BLaER1 (cell line): Measurements from ENCODE around the gene PLA2R1.

Experiments
- H3K27ac ChIP-seq: shearing (Covaris generic); formaldehyde crosslinking; 2 replicates; pipeline ENCODE4 v1.8.1; 2022
- H3K27me3 ChIP-seq: shearing (Covaris generic); formaldehyde crosslinking; 2 replicates; pipeline ENCODE4 v1.8.1; 2022
- H3K36me3 ChIP-seq: shearing (Covaris generic); formaldehyde crosslinking; 2 replicates; pipeline ENCODE4 v1.8.1; 2022
- H3K4me1 ChIP-seq: shearing (Covaris generic); formaldehyde crosslinking; 2 replicates; pipeline ENCODE4 v1.8.1; 2022
- H3K4me2 ChIP-seq: shearing (Covaris generic); formaldehyde crosslinking; 2 replicates; pipeline ENCODE4 v1.8.1; 2022
- H3K4me3 ChIP-seq: shearing (Covaris generic); formaldehyde crosslinking; 2 replicates; pipeline ENCODE4 v1.8.1; 2022
- H3K9ac ChIP-seq: shearing (Covaris generic); formaldehyde crosslinking; 2 replicates; pipeline ENCODE4 v1.8.1; 2022
- H3K9me3 ChIP-seq: shearing (Covaris generic); formaldehyde crosslinking; 2 replicates; pipeline ENCODE4 v1.8.1; 2022
- H4K20me1 ChIP-seq: shearing (Covaris generic); formaldehyde crosslinking; 2 replicates; pipeline ENCODE4 v1.8.1; 2022
- Cebpa-rat ChIP-seq: shearing (Covaris generic); IDR thresholded peaks from 2 replicates; pipeline ENCODE4 v1.8.1; 2022

The PLA2R1 gene

GRCh38 chr2:160064916-160065315 is 2.5 kb upstream of the PLA2R1 start:
- no peak overlapping the region for H3K4me3 ChIP-seq
- no peaks in the 10 kb centered on the region for H3K27me3 ChIP-seq
- H3K4me2 ChIP-seq, result no peak overlapping the region
- no peaks in the 10 kb centered on the region for H3K36me3 ChIP-seq
- H3K27ac ChIP-seq, result no peak overlapping the region
- H3K9me3 ChIP-seq, result peaks cover 42% of the 10 kb centered on the region
- H3K9ac ChIP-seq, result no peak overlapping the region
- no peaks in the 10 kb centered on the region for H4K20me1 ChIP-seq
- no peaks in the 10 kb centered on the region for H3K4me1 ChIP-seq
- no peak for TF ChIP-seq Cebpa-rat

GRCh38 chr2:160063879-160064612 is 1.6 kb upstream of the PLA2R1 start:
- Histone ChIP-seq H3K27ac (no peak overlapping the region), H3K9ac (no peak overlapping the region), H3K4me2 (no peak overlapping the region), H3K4me3 (no peak overlapping the region), H3K36me3 (no peaks in the 10 kb centered on the region), H4K20me1 (no peaks in the 10 kb centered on the region), H3K9me3 (peaks cover 37% of the 10 kb centered on the region), H3K4me1 (no peaks in the 10 kb centered on the region), H3K27me3 (no peaks in the 10 kb centered on the region)
- TF ChIP-seq Cebpa-rat, result no peak

GRCh38 chr2:160063271-160063670 is 856 bp upstream of the PLA2R1 start:
- H4K20me1 ChIP-seq, result no peaks in the 10 kb centered on the region
- no peak for TF ChIP-seq Cebpa-rat
- no peaks in the 10 kb centered on the region for H3K27me3 ChIP-seq
- H3K4me1 ChIP-seq, result no peaks in the 10 kb centered on the region
- peaks cover 30% of the 10 kb centered on the region for H3K9me3 ChIP-seq
- H3K36me3 ChIP-seq, result no peaks in the 10 kb centered on the region
- no peak overlapping the region for H3K27ac ChIP-seq
- H3K4me2 ChIP-seq, result no peak overlapping the region
- H3K9ac ChIP-seq, result no peak overlapping the region
- no peak overlapping the region for H3K4me3 ChIP-seq

GRCh38 chr2:160061944-160062291 is 497 bp downstream of the PLA2R1 start:
- no peaks in the 10 kb centered on the region for H3K36me3 ChIP-seq
- no peaks in the 10 kb centered on the region for H3K27me3 ChIP-seq
- no peak overlapping the region for H3K27ac ChIP-seq
- no peak overlapping the region for H3K4me3 ChIP-seq
- no peak for TF ChIP-seq Cebpa-rat
- no peak overlapping the region for H3K9ac ChIP-seq
- H3K9me3 ChIP-seq, result peaks cover 21% of the 10 kb centered on the region
- no peak overlapping the region for H3K4me2 ChIP-seq
- H4K20me1 ChIP-seq, result no peaks in the 10 kb centered on the region
- no peaks in the 10 kb centered on the region for H3K4me1 ChIP-seq

GRCh38 chr2:160061533-160061932 is 882 bp downstream of the PLA2R1 start:
- Histone ChIP-seq H3K27me3 (no peaks in the 10 kb centered on the region), H4K20me1 (no peaks in the 10 kb centered on the region), H3K27ac (no peak overlapping the region), H3K9ac (no peak overlapping the region), H3K9me3 (peaks cover 21% of the 10 kb centered on the region), H3K36me3 (no peaks in the 10 kb centered on the region), H3K4me1 (no peaks in the 10 kb centered on the region), H3K4me3 (no peak overlapping the region), H3K4me2 (no peak overlapping the region)
- no peak for TF ChIP-seq Cebpa-rat

GRCh38 chr2:160060297-160060696 is 2.1 kb downstream of the PLA2R1 start:
- Histone ChIP-seq H3K4me1 (no peaks in the 10 kb centered on the region), H4K20me1 (no peaks in the 10 kb centered on the region), H3K9me3 (peaks cover 21% of the 10 kb centered on the region), H3K9ac (no peak overlapping the region), H3K27me3 (no peaks in the 10 kb centered on the region), H3K4me3 (no peak overlapping the region), H3K36me3 (no peaks in the 10 kb centered on the region), H3K27ac (no peak overlapping the region), H3K4me2 (no peak overlapping the region)
- no peak for TF ChIP-seq Cebpa-rat

GRCh38 chr2:160057356-160057755 is 5.1 kb downstream of the PLA2R1 start:
- Histone ChIP-seq H3K4me2 (no peak overlapping the region), H4K20me1 (no peaks in the 10 kb centered on the region), H3K4me1 (no peaks in the 10 kb centered on the region), H3K27ac (no peak overlapping the region), H3K9ac (no peak overlapping the region), H3K27me3 (no peaks in the 10 kb centered on the region), H3K4me3 (no peak overlapping the region), H3K9me3 (peaks cover 15% of the 10 kb centered on the region), H3K36me3 (no peaks in the 10 kb centered on the region)
- no peak for TF ChIP-seq Cebpa-rat

GRCh38 chr2:160055726-160056108 is 6.7 kb downstream of the PLA2R1 start:
- H3K36me3 ChIP-seq, result no peaks in the 10 kb centered on the region
- no peak overlapping the region for H3K9ac ChIP-seq
- no peak overlapping the region for H3K27ac ChIP-seq
- H3K4me3 ChIP-seq, result no peak overlapping the region
- H4K20me1 ChIP-seq, result no peaks in the 10 kb centered on the region
- no peak overlapping the region for H3K4me2 ChIP-seq
- no peaks in the 10 kb centered on the region for H3K27me3 ChIP-seq
- no peaks in the 10 kb centered on the region for H3K4me1 ChIP-seq
- TF ChIP-seq Cebpa-rat, result no peak
- no peaks in the 10 kb centered on the region for H3K9me3 ChIP-seq

- Histone ChIP-seq H3K9ac (no peak overlapping the region), H4K20me1 (no peaks in the 10 kb centered on the region), H3K4me1 (no peaks in the 10 kb centered on the region), H3K36me3 (no peaks in the 10 kb centered on the region), H3K27me3 (no peaks in the 10 kb centered on the region), H3K4me2 (no peak overlapping the region), H3K4me3 (no peak overlapping the region), H3K9me3 (no peaks in the 10 kb centered on the region), H3K27ac (no peak overlapping the region)
- TF ChIP-seq Cebpa-rat, result no peak
Observed at GRCh38 chr2:160054984-160055725, 7.3 kb downstream of the PLA2R1 start.

GRCh38 chr2:160053946-160054345 is 8.5 kb downstream of the PLA2R1 start:
- TF ChIP-seq Cebpa-rat, result no peak
- no peak overlapping the region for H3K9ac ChIP-seq
- no peak overlapping the region for H3K4me2 ChIP-seq
- no peaks in the 10 kb centered on the region for H3K9me3 ChIP-seq
- H3K27me3 ChIP-seq, result no peaks in the 10 kb centered on the region
- no peak overlapping the region for H3K27ac ChIP-seq
- H4K20me1 ChIP-seq, result no peaks in the 10 kb centered on the region
- H3K4me1 ChIP-seq, result no peaks in the 10 kb centered on the region
- no peaks in the 10 kb centered on the region for H3K36me3 ChIP-seq
- no peak overlapping the region for H3K4me3 ChIP-seq
